ENCODE results near the gene FANCE.

DNA sequence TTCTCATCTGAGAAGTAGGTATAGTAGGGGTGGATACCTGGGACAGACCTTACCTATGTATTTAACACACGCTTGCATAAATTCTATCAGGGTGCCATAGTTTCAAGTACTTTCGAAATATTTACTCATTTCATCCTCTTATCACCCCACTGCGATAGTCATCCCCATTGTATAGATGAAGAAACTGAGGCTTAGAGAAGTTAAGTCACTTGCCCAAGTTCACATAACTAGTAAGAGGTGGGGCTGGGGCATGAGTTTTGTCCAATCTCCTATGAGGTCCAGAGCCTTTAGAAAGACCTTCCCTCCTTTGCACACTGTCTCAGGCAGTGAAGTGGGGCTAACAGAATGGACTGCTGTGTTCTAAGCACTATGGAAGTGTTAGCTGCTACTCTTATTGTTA, 54.4 kb downstream of the FANCE start:
- TF ChIP-seq, protein P1, sequence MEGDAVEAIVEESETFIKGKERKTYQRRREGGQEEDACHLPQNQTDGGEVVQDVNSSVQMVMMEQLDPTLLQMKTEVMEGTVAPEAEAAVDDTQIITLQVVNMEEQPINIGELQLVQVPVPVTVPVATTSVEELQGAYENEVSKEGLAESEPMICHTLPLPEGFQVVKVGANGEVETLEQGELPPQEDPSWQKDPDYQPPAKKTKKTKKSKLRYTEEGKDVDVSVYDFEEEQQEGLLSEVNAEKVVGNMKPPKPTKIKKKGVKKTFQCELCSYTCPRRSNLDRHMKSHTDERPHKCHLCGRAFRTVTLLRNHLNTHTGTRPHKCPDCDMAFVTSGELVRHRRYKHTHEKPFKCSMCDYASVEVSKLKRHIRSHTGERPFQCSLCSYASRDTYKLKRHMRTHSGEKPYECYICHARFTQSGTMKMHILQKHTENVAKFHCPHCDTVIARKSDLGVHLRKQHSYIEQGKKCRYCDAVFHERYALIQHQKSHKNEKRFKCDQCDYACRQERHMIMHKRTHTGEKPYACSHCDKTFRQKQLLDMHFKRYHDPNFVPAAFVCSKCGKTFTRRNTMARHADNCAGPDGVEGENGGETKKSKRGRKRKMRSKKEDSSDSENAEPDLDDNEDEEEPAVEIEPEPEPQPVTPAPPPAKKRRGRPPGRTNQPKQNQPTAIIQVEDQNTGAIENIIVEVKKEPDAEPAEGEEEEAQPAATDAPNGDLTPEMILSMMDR (conservative IDR thresholded peaks at IDR 0.05; ENCODE audit: low read depth, low read length) = no peak
- TF ChIP-seq EZH2 (IDR thresholded peaks at IDR 0.05; ENCODE audit: borderline replicate concordance, low read depth, low read length, poor library complexity, severe bottlenecking) = no peak

Measured in A673 (cell line).